Measurements from ENCODE around the gene PACS2. TPM values are rescaled to one million over a fixed set of nuclear protein-coding genes. Genes with fewer than 3 reads are reported as not detected.
"Not testable (repeated sequence)": the region's sequence is repeated elsewhere in the genome, so short reads cannot be mapped to it uniquely, and the experiment has no call there.

Gene PACS2
- 3.8 TPM for polyA plus RNA-seq

- peak within 1 kb of the TSS; percentile 87 to 95 (median 92) for H3K4me3 Mint-ChIP-seq
- no peaks in the 10 kb centered on the region for H3K9me3 Mint-ChIP-seq
- H3K36me3 Mint-ChIP-seq: no peaks in the 10 kb centered on the region
- peak within 1 kb of the TSS; percentile 92 to 94 (median 93) for H3K27ac Mint-ChIP-seq
- no peaks in the 10 kb centered on the region for H3K27me3 Mint-ChIP-seq
- H3K4me1 Mint-ChIP-seq: peaks cover 9 to 11% (median 10%) of the 10 kb centered on the region in 3 donors
Measured at GRCh38 chr14:105314287-105315200, at the start of gene PACS2. Gene PACS2 (plus strand): TSS chr14:105314748. CDS start chr14:105314919, 171 bp downstream.

GRCh38 chr14:105267820-105268548, 46.6 kb upstream of the PACS2 start:
- H3K27ac Mint-ChIP-seq: no peak overlapping the region
- no peak overlapping the region for H3K4me3 Mint-ChIP-seq
- H3K4me1 Mint-ChIP-seq: peaks cover 0 to 5% (median 3%) of the 10 kb centered on the region in 3 donors
- no peaks in the 10 kb centered on the region for H3K27me3 Mint-ChIP-seq
- H3K9me3 Mint-ChIP-seq: peaks cover 0 to 1% (median 0%) of the 10 kb centered on the region in 3 donors
- peaks cover 11% of the 10 kb centered on the region for H3K36me3 Mint-ChIP-seq

GRCh38 chr14:105268736-105269354, 45.7 kb upstream of the PACS2 start:
- H3K27ac Mint-ChIP-seq: no peak overlapping the region
- no peak overlapping the region for H3K4me3 Mint-ChIP-seq
- peaks cover 10% of the 10 kb centered on the region for H3K36me3 Mint-ChIP-seq
- peaks cover 0 to 1% (median 0%) of the 10 kb centered on the region in 3 donors for H3K9me3 Mint-ChIP-seq
- H3K27me3 Mint-ChIP-seq: no peaks in the 10 kb centered on the region
- peaks cover 0 to 4% (median 3%) of the 10 kb centered on the region in 3 donors for H3K4me1 Mint-ChIP-seq

- H3K4me1 Mint-ChIP-seq: peaks cover 0 to 3% (median 3%) of the 10 kb centered on the region in 3 donors
- no peak overlapping the region for H3K4me3 Mint-ChIP-seq
- H3K36me3 Mint-ChIP-seq: peaks cover 7% of the 10 kb centered on the region
- H3K27me3 Mint-ChIP-seq: no peaks in the 10 kb centered on the region
- H3K27ac Mint-ChIP-seq: no peak overlapping the region
- peaks cover 0 to 1% (median 0%) of the 10 kb centered on the region in 3 donors for H3K9me3 Mint-ChIP-seq
Measured at GRCh38 chr14:105269405-105269804, 45.1 kb upstream of the PACS2 start.

GRCh38 chr14:105271224-105271890, 43.2 kb upstream of the PACS2 start:
- H3K9me3 Mint-ChIP-seq: no peaks in the 10 kb centered on the region
- H3K4me1 Mint-ChIP-seq: peaks cover 0 to 5% (median 3%) of the 10 kb centered on the region in 3 donors
- H3K27ac Mint-ChIP-seq: no peak overlapping the region
- no peaks in the 10 kb centered on the region for H3K27me3 Mint-ChIP-seq
- H3K4me3 Mint-ChIP-seq: no peak overlapping the region
- peaks cover 5% of the 10 kb centered on the region for H3K36me3 Mint-ChIP-seq

GRCh38 chr14:105272623-105273022, 41.9 kb upstream of the PACS2 start:
- no peaks in the 10 kb centered on the region for H3K9me3 Mint-ChIP-seq
- no peak overlapping the region for H3K27ac Mint-ChIP-seq
- no peak overlapping the region for H3K4me3 Mint-ChIP-seq
- H3K36me3 Mint-ChIP-seq: peaks cover 5% of the 10 kb centered on the region
- H3K27me3 Mint-ChIP-seq: no peaks in the 10 kb centered on the region
- H3K4me1 Mint-ChIP-seq: peaks cover 0 to 5% (median 3%) of the 10 kb centered on the region in 3 donors

GRCh38 chr14:105273062-105273461, 41.5 kb upstream of the PACS2 start:
- Mint-ChIP-seq H3K9me3 (no peaks in the 10 kb centered on the region), H3K27ac (no peak overlapping the region), H3K27me3 (no peaks in the 10 kb centered on the region), H3K4me3 (no peak overlapping the region), H3K36me3 (peaks cover 5% of the 10 kb centered on the region), H3K4me1 (peaks cover 0 to 5% (median 3%) of the 10 kb centered on the region in 3 donors)

- Mint-ChIP-seq H3K27ac (no peak overlapping the region), H3K27me3 (no peaks in the 10 kb centered on the region), H3K4me1 (peaks cover 0 to 6% (median 2%) of the 10 kb centered on the region in 3 donors), H3K9me3 (no peaks in the 10 kb centered on the region), H3K36me3 (peaks cover 8% of the 10 kb centered on the region), H3K4me3 (no peak overlapping the region)
Measured at GRCh38 chr14:105274637-105275036, 39.9 kb upstream of the PACS2 start.

GRCh38 chr14:105275267-105275946, 39.1 kb upstream of the PACS2 start:
- Mint-ChIP-seq H3K4me1 (peaks cover 0 to 6% (median 2%) of the 10 kb centered on the region in 3 donors), H3K4me3 (no peak overlapping the region), H3K27me3 (no peaks in the 10 kb centered on the region), H3K9me3 (no peaks in the 10 kb centered on the region), H3K27ac (no peak overlapping the region), H3K36me3 (peaks cover 8% of the 10 kb centered on the region)

- not testable (repeated sequence) for H3K36me3 Mint-ChIP-seq, H3K27ac Mint-ChIP-seq, H3K27me3 Mint-ChIP-seq, H3K4me3 Mint-ChIP-seq, H3K9me3 Mint-ChIP-seq
- H3K4me1 Mint-ChIP-seq: peaks cover 5 to 11% (median 9%) of the 10 kb centered on the region in 3 donors
Measured at GRCh38 chr14:105277448-105277847, 37.1 kb upstream of the PACS2 start.

- Mint-ChIP-seq H3K4me1 (peaks cover 9 to 18% (median 10%) of the 10 kb centered on the region in 3 donors), H3K9me3 (no peaks in the 10 kb centered on the region), H3K36me3 (peaks cover 5% of the 10 kb centered on the region), H3K27ac (no peak overlapping the region), H3K4me3 (no peak overlapping the region), H3K27me3 (no peaks in the 10 kb centered on the region)
Measured at GRCh38 chr14:105279642-105280361, 34.7 kb upstream of the PACS2 start.

- Mint-ChIP-seq H3K4me1 (peaks cover 9 to 18% (median 12%) of the 10 kb centered on the region in 3 donors), H3K27ac (no peak overlapping the region)
Measured at GRCh38 chr14:105280525-105280924, 34.0 kb upstream of the PACS2 start.

GRCh38 chr14:105281371-105282097, 33.0 kb upstream of the PACS2 start:
- Mint-ChIP-seq H3K4me1 (peaks cover 9 to 17% (median 12%) of the 10 kb centered on the region in 3 donors), H3K9me3 (no peaks in the 10 kb centered on the region), H3K4me3 (no peak overlapping the region), H3K27ac (no peak overlapping the region), H3K27me3 (no peaks in the 10 kb centered on the region), H3K36me3 (peaks cover 5% of the 10 kb centered on the region)

More at GRCh38 chr14:105280525-105280924, 34.0 kb upstream of the PACS2 start:
- Mint-ChIP-seq H3K27me3 (no peaks in the 10 kb centered on the region), H3K4me3 (no peak overlapping the region), H3K9me3 (no peaks in the 10 kb centered on the region), H3K36me3 (peaks cover 5% of the 10 kb centered on the region)

Measured in IgD-negative memory B cell (primary cell).